ENCODE results near the gene SYNE1. TPM values are rescaled to one million over a fixed set of nuclear protein-coding genes. Genes with fewer than 3 reads are reported as not detected.

SYNE1 gene
- total and polyA plus RNA-seq, 10 of the 15 experiments (the other 5 are each of a cell fraction or from before 2014, with no cell fraction given), result 2.3 to 28.7 (median 14.1) TPM

- no peak for ATAC-seq
- CTCF ChIA-PET, result no interaction called here
- no peak for DNase-seq (ENCODE audit: low read depth, low spot score)
- POLR2A ChIA-PET, result no interaction called here
- SMC1A ChIA-PET (ENCODE audit: uncharacterized antibody, unreplicated experiment), result no interaction called here
- Histone ChIP-seq H3K9ac (ENCODE audit: control insufficient read depth, insufficient read depth, low read length) (no peak overlapping the region), H3K79me2 (ENCODE audit: control insufficient read depth, insufficient read depth, low read length) (no peaks in the 10 kb centered on the region), H3K9me3 (replicated peaks; ENCODE audit: control insufficient read depth, insufficient read depth, low read length) (no peaks in the 10 kb centered on the region), H3K4me3 (no peak overlapping the region), H3K27me3 (replicated peaks in 1 of 2; ENCODE audit: control insufficient read depth in 2 of 2, insufficient read depth in 2 of 2, low read length in 1 of 2) (no peaks in the 10 kb centered on the region), H3K4me1 (ENCODE audit: control insufficient read depth, insufficient read depth, low read length) (no peaks in the 10 kb centered on the region), H4K20me1 (ENCODE audit: control insufficient read depth, insufficient read depth) (0 out of 2 replicates have a peak, but pooled peaks cover 2% of the 10 kb centered on the region), H2AFZ (ENCODE audit: control insufficient read depth, low read depth, low read length) (no peak overlapping the region), H3K4me2 (ENCODE audit: control insufficient read depth, insufficient read depth) (no peak overlapping the region), H3K36me3 (ENCODE audit: control insufficient read depth in 2 of 2, insufficient read depth in 2 of 2, low read length in 1 of 2) (no peaks in the 10 kb centered on the region), H3K27ac (ENCODE audit: control insufficient read depth, insufficient read depth) (no peak overlapping the region)
- no peak for FAIRE-seq
- in situ Hi-C loops (cut with MboI) (loop anchor here (5.0 kb wide), 1 partner anchor 594 kb away; no protein-coding TSS in a partner anchor), intact Hi-C loops (cut with micrococcal nuclease; ENCODE audit: unreplicated experiment) (loop anchor here (5.0 kb wide), 2 partner anchors 589 to 684 kb away; no protein-coding TSS in a partner anchor)
- WGBS (ENCODE audit: insufficient coverage, insufficient replicate concordance, low lambda C conversion rate, missing lambda C conversion rate), result 28% methylated on average over 1 of the region's 1 CpG
- BruUV-seq (replicated peaks), result no TSS peak
- RAD21 ChIA-PET (ENCODE audit: unreplicated experiment), result no interaction called here
- TF ChIP-seq CHD1 (IDR thresholded peaks at IDR 0.05; ENCODE audit: low read depth, low read length) (no peak), NFXL1 (IDR thresholded peaks at IDR 0.05; ENCODE audit: borderline replicate concordance) (no peak), HDGF (IDR thresholded peaks at IDR 0.05) (no peak), FOXK2 (IDR thresholded peaks at IDR 0.05) (no peak), ZNF24 (IDR thresholded peaks at IDR 0.05) (no peak), CEBPB (IDR thresholded peaks at IDR 0.05; ENCODE audit: borderline replicate concordance in 1 of 2, low read depth in 2 of 2, low read length in 2 of 2) (no peak), RELA (IDR thresholded peaks at IDR 0.05; ENCODE audit: borderline replicate concordance, partially characterized antibody) (no peak), PML (IDR thresholded peaks at IDR 0.05; ENCODE audit: low read length) (no peak), TARDBP (IDR thresholded peaks at IDR 0.05; ENCODE audit: borderline replicate concordance) (no peak), CREM (IDR thresholded peaks at IDR 0.05; ENCODE audit: low read depth) (no peak), SMC3 (IDR thresholded peaks at IDR 0.05; ENCODE audit: borderline replicate concordance, low read length) (no peak), ZNF384 (IDR thresholded peaks at IDR 0.05; ENCODE audit: borderline replicate concordance, low read depth, low read length) (no peak), IKZF1 (conservative IDR thresholded peaks at IDR 0.05) (no peak), PAX5 (IDR thresholded peaks at IDR 0.05; ENCODE audit: borderline replicate concordance, low read depth, low read length) (no peak), BCL3 (IDR thresholded peaks at IDR 0.05; ENCODE audit: borderline replicate concordance, insufficient read depth, low read depth, low read length, poor library complexity, severe bottlenecking) (no peak), NR2C1 (IDR thresholded peaks at IDR 0.05) (no peak), HSF1 (IDR thresholded peaks at IDR 0.05; ENCODE audit: low read depth, low read length) (no peak), SREBF2 (IDR thresholded peaks at IDR 0.05; ENCODE audit: low read length) (no peak), SUPT20H (IDR thresholded peaks at IDR 0.05; ENCODE audit: borderline replicate concordance, control insufficient read depth, low read depth, low read length) (no peak), NR2F1 (conservative IDR thresholded peaks at IDR 0.05) (no peak)
Observed at GRCh38 chr6:152356016-152356415, 281.1 kb downstream of the SYNE1 start.
